Measurements from ENCODE around the gene TOMM22.

Gene TOMM22

GRCh38 chr22:38715176-38715764, 33.5 kb downstream of the TOMM22 start:
- DNase-seq = no peak

DNA sequence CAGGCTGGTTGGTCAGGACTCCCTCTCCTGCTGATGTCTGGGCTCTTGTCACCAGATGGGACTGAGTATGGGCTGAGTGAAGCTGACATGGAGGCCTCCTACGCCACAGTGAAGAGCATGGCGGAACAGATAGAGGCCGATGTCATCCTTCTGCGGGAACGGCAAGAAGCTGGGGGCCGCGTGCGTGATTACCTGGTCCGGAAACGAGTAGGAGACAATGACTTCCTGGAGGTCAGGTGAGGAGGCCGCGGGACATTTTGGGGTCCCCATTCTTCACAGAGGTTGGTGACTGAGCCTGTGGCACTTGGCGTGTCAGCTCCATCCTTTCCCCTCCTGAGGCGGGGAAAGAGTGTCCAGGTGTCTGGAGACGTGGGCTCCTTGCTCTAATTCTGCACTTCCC, 34.1 kb downstream of the TOMM22 start:
- no peak for DNase-seq

GRCh38 chr22:38716271-38716670, 34.5 kb downstream of the TOMM22 start:
- no peak for DNase-seq

GRCh38 chr22:38716826-38717225, 35.1 kb downstream of the TOMM22 start:
- no peak for DNase-seq

- DNase-seq = no peak
Observed at GRCh38 chr22:38717244-38717643, 35.5 kb downstream of the TOMM22 start.

GRCh38 chr22:38718414-38718813, 36.7 kb downstream of the TOMM22 start:
- peak in 21 of 56 donors; percentile 13 to 75 (median 37) for DNase-seq

GRCh38 chr22:38719196-38719595, 37.4 kb downstream of the TOMM22 start:
- no peak for DNase-seq

DNA sequence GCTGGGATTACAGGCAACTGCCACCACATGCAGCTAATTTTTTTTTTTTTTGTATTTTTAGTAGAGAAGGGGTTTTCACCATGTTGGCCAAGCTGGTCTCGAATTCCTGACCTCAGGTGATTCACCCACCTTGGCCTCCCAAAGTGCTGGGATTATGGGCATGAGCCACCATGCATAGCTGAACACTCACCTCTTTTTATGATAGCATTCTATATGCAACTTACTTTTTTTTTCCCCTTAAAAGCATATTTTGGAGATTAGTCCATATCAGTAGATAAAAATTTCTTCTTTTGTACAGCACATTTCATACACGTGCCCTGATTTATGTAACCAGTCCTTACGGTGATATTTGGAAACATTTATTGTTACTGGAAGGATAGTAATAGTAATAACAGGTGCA, 38.6 kb downstream of the TOMM22 start:
- no peak for DNase-seq

DNA sequence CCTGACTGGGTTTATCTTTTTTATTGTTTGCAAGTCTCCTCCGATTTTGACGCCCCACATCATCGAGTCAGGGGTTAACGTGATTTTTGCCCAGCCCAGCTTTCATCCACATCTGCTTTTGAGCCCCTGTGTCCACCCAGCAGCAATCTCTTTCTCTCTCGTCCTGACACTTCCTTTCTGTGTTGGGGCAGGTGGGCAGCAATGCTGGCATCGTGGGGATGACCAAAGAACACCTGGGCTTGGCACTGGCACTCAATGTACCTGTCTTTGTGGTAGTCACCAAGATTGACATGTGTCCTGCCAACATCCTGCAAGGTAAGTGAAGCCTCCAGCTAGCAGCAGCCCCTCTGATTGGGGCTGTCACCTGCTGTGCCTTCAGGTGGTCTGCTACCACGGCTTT, 39.8 kb downstream of the TOMM22 start:
- no peak for DNase-seq

DNA sequence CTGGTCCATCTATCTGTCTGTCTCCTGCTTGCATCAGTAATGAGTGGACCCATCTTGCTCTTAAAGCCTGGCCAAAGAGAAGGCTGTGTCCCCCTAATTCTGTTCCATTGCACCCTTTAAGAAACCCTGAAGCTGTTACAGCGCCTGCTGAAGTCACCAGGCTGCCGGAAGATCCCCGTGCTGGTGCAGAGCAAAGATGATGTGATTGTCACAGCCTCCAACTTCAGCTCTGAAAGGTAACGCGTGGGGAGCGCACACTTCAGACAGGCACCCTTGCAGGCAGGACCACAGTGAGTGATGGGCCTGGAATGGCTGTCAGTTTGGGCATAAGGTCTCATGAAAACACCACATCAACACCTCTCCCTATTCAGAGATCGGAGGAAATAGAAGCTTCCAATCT, 42.4 kb downstream of the TOMM22 start:
- no peak for DNase-seq

DNA sequence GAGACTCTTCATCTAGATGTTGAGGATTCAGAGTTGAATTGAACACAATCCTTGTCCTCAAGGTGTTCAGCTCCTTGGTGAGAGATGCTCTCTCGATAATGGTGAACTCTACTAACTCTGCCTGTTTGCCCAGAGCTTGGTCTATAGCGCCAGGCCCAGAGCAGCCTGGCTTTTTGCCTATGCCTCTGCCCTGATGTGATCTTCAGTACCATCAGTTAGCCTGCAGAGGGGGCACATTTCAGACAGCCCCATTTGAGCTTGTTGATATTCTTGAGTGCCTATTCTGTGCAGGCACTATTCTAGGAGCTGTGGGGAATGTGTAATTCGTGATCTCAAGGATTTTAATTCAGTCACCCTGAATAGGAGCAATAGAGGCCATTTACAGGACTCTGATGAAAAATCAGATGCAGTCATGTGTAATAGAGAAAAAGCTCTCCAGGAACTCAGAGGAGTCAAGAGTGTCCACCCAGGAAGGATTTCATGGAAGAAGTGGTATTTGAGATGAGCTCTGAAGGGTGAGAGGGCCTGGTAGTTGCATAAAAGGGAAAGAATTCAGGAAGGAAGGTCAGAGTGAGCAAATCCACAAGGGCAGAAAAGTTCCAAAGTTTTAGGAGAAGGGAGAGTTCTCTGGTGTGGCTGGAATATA, 43.3 kb downstream of the TOMM22 start:
- DNase-seq = peak in 34 of 56 donors; percentile 13 to 72 (median 49)

DNA sequence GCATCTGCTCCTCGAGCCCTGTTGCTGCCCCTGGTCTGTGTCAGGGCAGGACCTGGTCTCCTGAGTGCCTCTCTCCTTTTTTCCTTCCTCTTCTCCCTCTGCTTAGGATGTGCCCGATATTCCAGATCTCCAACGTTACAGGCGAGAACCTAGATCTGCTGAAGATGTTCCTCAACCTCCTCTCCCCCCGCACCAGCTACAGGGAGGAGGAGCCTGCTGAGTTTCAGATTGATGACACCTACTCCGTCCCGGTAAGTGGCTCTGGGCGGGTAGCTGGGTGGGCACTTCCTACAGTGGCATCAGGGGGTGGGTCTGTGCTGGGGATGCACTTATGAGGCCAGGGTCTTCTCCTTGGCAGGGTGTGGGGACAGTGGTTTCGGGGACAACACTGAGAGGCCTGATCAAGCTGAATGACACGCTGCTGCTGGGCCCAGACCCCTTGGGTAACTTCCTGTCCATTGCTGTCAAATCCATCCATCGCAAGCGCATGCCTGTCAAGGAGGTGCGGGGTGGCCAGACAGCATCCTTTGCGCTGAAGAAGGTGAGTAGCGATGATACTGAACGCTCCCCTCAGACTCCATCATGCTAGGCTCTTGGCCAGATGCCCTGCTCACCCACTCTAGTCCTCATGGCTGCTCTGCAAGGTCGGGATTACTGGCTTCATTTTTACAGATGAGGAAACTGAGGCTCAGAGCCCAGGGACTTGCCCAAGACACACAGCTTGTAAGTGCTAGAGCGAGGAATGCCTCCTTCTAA, 44.3 kb downstream of the TOMM22 start:
- DNase-seq = no peak

GRCh38 chr22:38727123-38727522, 45.4 kb downstream of the TOMM22 start:
- no peak for DNase-seq

- no peak for DNase-seq
Observed at GRCh38 chr22:38727530-38728451, 46.0 kb downstream of the TOMM22 start.

DNA sequence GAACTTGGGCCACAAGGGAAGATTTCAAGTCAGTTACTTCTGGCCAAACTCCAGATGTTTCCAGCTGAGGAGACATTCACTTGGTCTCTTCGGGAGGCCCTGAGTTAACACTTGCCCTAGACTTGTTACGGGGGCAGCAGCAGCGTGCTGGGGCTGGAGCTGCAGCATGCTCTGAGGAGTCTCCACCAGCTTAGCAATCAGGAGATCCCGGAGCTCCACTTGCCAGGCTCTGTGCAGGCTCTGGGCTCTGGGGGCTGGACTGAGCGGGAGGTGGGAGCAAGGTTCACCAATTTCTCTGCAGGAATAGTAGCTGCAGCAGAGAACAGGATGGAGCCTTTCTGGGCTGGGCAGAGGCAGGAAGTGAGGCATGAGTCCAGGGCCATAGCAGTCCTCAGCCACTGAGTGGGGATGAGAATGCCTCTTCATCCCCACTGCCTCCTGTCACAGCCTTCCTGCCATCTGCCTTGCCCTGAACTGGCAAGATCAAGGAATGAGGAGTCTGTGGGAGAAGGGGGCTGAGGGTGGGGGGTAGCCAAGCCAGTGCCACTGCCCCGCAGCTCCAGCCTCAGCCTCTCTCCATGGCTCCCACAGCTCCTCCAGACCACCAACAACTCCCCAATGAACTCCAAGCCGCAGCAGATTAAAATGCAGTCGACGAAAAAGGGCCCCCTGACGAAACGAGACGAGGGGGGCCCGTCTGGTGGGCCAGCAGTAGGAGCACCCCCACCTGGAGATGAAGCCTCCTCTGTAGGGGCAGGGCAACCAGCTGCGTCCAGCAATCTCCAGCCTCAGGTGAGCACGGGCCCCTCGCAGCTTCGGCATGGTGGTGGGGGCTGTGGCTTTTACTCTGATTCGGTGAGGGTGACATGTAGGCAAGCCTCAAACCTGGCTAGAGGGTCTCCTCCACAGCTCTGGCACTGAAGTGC, 47.4 kb downstream of the TOMM22 start:
- DNase-seq = no peak

- DNase-seq = no peak
Observed at GRCh38 chr22:38729946-38730345, 48.2 kb downstream of the TOMM22 start.

DNA sequence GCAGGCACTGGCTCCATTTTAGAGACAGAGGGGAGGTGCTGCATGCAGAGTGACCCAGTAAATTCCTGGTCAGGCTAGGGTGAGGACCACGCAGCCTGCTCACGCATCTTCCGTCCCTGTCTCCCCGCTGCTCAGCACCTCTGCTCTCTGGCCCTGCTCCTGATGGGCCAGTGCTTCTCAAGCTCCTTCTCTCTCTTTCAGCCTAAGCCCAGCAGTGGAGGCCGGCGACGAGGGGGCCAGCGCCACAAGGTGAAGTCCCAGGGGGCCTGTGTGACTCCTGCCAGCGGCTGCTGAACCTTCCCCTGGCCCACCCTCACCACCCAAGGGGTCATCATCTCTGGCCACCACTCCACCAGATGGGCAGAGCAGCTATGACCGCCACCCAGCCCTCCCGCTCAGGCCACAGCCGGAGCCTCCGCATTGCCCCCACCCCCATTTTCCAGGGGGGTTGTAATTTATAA, 48.7 kb downstream of the TOMM22 start:
- DNase-seq = no peak

- DNase-seq = no peak
Observed at GRCh38 chr22:38731703-38732161, 50.0 kb downstream of the TOMM22 start.

DNA sequence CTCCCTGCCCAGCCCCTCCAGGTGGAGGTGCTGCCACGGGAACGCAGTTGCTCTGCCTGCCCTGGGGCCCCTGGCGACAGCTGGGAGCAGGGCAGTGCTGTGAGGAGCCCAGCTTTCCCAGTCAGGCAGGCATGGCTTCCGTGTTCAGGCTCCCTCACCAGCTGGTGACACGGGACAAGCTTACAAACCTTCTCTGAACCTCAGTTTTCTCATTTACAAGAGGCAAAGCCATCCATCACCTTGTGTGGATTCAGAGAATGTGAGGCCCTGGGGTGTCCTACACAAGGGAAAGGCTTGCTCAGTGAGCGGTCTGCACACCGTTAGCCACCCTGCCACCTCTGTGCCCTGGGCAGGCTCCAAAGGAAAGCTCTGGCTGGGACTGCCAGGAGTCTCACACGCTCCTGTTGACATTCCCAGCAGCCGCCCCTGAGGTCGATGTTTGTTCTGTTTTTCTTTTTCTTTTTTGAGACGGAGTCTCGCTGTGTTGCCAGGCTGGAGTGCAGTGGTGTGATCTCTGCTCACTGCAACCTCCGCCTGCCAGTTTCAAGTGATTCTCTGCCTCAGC, 50.6 kb downstream of the TOMM22 start:
- DNase-seq = peak in 8 of 56 donors; percentile 12 to 48 (median 36)

DNA sequence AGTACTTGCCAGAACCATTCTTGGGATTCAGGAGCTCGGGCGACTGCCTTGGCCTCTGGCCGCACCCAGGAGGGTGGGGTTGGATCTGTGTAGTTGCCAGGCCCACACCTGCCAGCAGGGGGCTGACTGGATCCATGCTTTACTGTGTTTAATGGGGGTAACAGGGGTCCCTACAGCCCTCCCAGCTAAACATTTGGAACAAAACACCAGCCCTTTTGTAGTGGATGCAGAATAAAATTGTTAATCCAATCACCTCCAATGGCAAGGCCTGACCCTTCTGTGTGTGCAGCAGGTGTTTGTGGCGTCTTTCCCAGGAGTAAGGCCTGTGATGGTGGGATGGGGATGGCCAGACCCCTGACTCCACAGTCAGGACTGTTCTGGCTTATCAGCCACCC, 51.6 kb downstream of the TOMM22 start:
- peak in 33 of 56 donors; percentile 15 to 84 (median 58) for DNase-seq
